ENCODE results near the gene METTL15.

DNA sequence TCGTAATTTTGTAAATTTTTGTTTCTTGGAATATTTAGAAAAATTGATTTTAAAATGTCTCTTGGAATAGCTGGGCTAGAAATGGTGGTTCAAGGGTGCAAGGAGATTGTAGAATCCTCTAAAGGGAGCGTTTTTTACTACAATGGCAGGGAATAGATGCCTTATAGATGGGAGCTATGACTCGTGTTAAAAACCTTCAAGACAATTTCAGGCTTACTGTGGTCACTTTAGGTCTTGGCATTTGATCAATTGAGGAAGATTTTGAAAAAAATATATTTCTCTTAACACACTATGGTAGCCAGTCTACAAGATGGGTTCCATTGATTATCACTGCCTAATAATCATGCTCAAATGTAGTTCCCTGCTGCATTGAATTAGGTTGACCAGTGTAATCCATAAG is 25.0 kb downstream of the METTL15 start:
- TF ChIP-seq, protein P1, sequence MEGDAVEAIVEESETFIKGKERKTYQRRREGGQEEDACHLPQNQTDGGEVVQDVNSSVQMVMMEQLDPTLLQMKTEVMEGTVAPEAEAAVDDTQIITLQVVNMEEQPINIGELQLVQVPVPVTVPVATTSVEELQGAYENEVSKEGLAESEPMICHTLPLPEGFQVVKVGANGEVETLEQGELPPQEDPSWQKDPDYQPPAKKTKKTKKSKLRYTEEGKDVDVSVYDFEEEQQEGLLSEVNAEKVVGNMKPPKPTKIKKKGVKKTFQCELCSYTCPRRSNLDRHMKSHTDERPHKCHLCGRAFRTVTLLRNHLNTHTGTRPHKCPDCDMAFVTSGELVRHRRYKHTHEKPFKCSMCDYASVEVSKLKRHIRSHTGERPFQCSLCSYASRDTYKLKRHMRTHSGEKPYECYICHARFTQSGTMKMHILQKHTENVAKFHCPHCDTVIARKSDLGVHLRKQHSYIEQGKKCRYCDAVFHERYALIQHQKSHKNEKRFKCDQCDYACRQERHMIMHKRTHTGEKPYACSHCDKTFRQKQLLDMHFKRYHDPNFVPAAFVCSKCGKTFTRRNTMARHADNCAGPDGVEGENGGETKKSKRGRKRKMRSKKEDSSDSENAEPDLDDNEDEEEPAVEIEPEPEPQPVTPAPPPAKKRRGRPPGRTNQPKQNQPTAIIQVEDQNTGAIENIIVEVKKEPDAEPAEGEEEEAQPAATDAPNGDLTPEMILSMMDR (IDR thresholded peaks at IDR 0.05), result no peak
- TF ChIP-seq POLR2A (IDR thresholded peaks at IDR 0.05), result no peak
- no peak for TF ChIP-seq POLR2AphosphoS5 (IDR thresholded peaks at IDR 0.05; ENCODE audit: insufficient read depth in 1 of 2, low read depth in 1 of 2)

Data from vagina (tissue), 2 donors.